GM20000 (cell line): ENCODE data around the gene BMP4.

Experiments used
- DNase-seq: peaks from one replicate; pipeline ENCODE4 v3.0.0; 2012; ENCODE audit warnings: low spot score
- CTCF ChIP-seq: IDR thresholded peaks from 2 replicates; pipeline ENCODE4 v1.5.1; 2012; ENCODE audit warnings: mild to moderate bottlenecking, control low read depth; ENCODE audit errors: extremely low read depth, missing control alignments

BMP4 gene

GRCh38 chr14:53902307-53902706, 54.3 kb downstream of the BMP4 start:
- TF ChIP-seq CTCF, result no peak
- no peak for DNase-seq

GRCh38 chr14:53900499-53900898, 56.1 kb downstream of the BMP4 start:
- no peak for TF ChIP-seq CTCF
- DNase-seq, result no peak
